ENCODE measurements around the gene ZFHX2.

DNA sequence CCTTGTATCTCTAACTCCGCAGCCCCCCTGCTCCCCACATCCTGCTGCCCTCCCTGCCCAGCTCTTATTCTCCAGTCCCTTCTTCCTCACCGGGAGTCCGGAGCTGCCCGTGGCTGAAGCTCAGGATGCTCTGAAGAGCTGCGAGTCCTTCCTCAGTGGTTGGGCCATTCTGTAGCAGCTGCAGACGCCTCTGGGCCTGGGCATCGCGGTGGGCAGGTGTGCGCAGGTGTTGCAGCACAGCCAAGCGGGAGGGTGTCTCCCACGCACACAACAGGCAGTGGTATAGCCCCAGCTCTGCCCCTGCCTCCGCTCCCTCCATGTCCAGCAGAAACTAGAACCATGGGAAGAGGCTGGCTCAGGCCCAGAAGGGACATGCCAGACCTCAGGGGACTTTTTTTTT lies 20.2 kb downstream of the ZFHX2 start:
- TF ChIP-seq CTCF (IDR thresholded peaks at IDR 0.05) (no peak), POLR2A (IDR thresholded peaks at IDR 0.05) (no peak), POLR2AphosphoS5 (IDR thresholded peaks at IDR 0.05; ENCODE audit: insufficient read depth in 1 of 2, low read depth in 1 of 2) (no peak)

Data from vagina (tissue), 2 donors.